Lower leg skin (tissue), 4 donors: ENCODE measurements around the gene RPS6KA6. TPM values are rescaled to one million over a fixed set of nuclear protein-coding genes. Genes with fewer than 3 reads are reported as not detected.

Experiments
- DNase-seq, 2 donors: peaks; one replicate each; pipeline ENCODE4 v3.0.0-alpha.2; 2019; ENCODE audit warnings: low spot score in 2 of 2
- H3K4me3 ChIP-seq: fragments of 200-600 bp; sonication (generic); 2 replicates; pipeline ENCODE4 v1.5.1; 2017; ENCODE audit warnings: mild to moderate bottlenecking, low read depth; ENCODE audit not compliant: poor library complexity, severe bottlenecking
- POLR2A ChIP-seq, 2 donors: fragments of 450-650 bp; IDR thresholded peaks; one replicate each; pipeline ENCODE4 v1.6.1; 2016 to 2017; ENCODE audit warnings: antibody characterized with exemption in 2 of 2, mild to moderate bottlenecking in 1 of 2, moderate library complexity in 1 of 2
- WGBS, 2 donors: methylation state at CpG; one replicate each; pipeline ENCODE4 v1.1.5; 2018; 5-methylcytosine and 5-hydroxymethylcytosine counted together
- intact Hi-C: fragments of 100-400 bp; cut with DNase I; formaldehyde crosslinking; loops from one replicate; pipeline ENCODE4 v1.15.0; 2023; ENCODE audit warnings: low total_unique reads
- total RNA-seq, 4 donors: library from RNA; depleted of rRNA; stranded (reverse); fragments of >200 nt; gene quantifications; one replicate each; pipeline ENCODE4 v1.1.0, GENCODE V29; 2016
- TF ChIP-seq, protein P1 (sequence below), 3 donors: fragments of 450-650 bp; IDR thresholded peaks; one replicate each; pipeline ENCODE4 v1.5.1; 2016; ENCODE audit warnings: antibody characterized with exemption in 3 of 3, mild to moderate bottlenecking in 3 of 3, moderate library complexity in 2 of 3

Gene RPS6KA6
- total RNA-seq, 4 donors from 2014 or later, result 1.9 to 4.1 (median 3.4) TPM

DNA sequence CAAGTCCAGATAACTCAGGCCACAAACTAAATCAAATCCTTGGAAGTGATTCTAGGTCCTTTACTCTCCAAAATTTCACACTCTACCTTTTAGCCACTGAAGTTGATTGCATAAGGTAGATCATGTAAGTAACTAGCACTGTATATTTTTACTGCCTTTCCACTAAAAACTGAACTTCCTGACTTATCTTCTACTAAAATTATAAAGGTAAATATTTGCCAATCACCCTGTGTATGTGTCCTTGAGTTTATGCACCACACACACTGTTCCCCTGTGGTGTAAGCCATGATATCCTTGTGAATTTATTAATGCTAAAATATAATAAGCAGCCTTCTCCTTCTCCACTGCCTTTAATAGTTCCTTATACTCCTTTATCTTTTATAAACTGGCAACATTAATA is 25.6 kb downstream of the RPS6KA6 start:
- no peak overlapping the region for H3K4me3 ChIP-seq
- no peak for DNase-seq
- intact Hi-C loops, result no loop called here
- no peak for TF ChIP-seq POLR2A (IDR thresholded peaks at IDR 0.05)
- TF ChIP-seq, protein P1, sequence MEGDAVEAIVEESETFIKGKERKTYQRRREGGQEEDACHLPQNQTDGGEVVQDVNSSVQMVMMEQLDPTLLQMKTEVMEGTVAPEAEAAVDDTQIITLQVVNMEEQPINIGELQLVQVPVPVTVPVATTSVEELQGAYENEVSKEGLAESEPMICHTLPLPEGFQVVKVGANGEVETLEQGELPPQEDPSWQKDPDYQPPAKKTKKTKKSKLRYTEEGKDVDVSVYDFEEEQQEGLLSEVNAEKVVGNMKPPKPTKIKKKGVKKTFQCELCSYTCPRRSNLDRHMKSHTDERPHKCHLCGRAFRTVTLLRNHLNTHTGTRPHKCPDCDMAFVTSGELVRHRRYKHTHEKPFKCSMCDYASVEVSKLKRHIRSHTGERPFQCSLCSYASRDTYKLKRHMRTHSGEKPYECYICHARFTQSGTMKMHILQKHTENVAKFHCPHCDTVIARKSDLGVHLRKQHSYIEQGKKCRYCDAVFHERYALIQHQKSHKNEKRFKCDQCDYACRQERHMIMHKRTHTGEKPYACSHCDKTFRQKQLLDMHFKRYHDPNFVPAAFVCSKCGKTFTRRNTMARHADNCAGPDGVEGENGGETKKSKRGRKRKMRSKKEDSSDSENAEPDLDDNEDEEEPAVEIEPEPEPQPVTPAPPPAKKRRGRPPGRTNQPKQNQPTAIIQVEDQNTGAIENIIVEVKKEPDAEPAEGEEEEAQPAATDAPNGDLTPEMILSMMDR (IDR thresholded peaks at IDR 0.05), result no peak

DNA sequence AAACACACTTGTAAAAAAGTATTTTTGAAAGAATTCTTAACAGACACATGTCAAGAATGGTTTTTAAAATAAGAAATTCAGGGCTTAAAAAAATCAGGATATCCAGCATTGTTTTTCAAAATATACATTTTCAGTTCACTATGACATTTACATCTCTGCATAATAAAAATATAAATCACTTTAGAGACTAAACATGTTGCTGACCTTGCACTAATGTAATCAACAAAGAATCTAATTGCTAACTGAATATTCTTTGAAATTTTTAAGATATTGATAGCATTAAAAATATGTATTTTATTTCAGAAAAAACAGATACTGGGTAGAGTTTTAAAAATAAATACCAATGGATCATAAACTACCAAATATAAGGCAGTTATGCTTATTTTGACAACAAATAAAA is 26.4 kb downstream of the RPS6KA6 start:
- no peak for TF ChIP-seq POLR2A (IDR thresholded peaks at IDR 0.05)
- TF ChIP-seq, protein P1 (IDR thresholded peaks at IDR 0.05), result no peak
- no peak overlapping the region for H3K4me3 ChIP-seq
- DNase-seq, result no peak
- intact Hi-C loops, result no loop called here

DNA sequence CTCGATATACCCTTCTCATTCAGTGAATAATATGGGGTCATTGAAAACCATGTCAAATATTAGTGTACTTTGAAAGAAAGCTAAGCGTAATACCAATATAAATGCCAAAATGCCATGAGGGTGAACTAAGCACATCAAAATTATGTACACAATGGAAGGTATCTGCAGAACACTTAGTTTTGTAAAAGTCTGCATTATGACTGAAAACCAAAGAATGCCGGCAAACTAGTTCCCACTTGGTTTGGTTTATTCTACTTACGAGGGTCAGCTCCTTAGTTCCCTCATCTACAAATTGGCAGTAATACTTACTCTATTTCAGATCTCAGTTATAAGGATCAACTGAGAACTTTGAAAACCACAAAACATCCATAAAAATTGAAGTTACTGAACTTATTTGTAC is 27.3 kb downstream of the RPS6KA6 start:
- intact Hi-C loops, result no loop called here
- DNase-seq, result no peak
- 85 to 93% methylated on average over 4 of the region's 4 CpGs for WGBS, 2 donors
- H3K4me3 ChIP-seq, result no peak overlapping the region
- TF ChIP-seq POLR2A (IDR thresholded peaks at IDR 0.05), result no peak
- TF ChIP-seq, protein P1 (IDR thresholded peaks at IDR 0.05), result no peak

DNA sequence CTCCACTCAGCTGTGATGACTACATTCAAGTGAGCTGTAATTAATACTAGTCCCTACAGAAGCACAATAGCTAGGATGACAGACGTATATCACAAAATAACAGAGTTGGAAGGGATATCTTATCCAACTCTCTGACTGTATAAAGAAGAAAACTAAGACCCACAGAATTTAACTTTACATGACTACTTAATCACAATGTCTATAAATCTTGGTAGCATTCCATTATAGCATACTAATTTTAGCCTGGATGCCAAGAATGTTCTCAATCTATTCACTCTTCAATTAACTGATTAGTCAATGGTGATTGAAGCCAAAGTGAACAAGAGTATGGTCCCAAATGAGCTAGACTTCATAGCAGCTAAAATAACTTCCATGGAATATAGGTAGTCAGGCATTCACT is 31.2 kb downstream of the RPS6KA6 start:
- H3K4me3 ChIP-seq, result no peak overlapping the region
- 52 to 77% methylated on average over 1 of the region's 1 CpG for WGBS, 2 donors
- no peak for TF ChIP-seq POLR2A (IDR thresholded peaks at IDR 0.05)
- TF ChIP-seq, protein P1 (IDR thresholded peaks at IDR 0.05), result no peak
- intact Hi-C loops, result no loop called here
- no peak for DNase-seq

DNA sequence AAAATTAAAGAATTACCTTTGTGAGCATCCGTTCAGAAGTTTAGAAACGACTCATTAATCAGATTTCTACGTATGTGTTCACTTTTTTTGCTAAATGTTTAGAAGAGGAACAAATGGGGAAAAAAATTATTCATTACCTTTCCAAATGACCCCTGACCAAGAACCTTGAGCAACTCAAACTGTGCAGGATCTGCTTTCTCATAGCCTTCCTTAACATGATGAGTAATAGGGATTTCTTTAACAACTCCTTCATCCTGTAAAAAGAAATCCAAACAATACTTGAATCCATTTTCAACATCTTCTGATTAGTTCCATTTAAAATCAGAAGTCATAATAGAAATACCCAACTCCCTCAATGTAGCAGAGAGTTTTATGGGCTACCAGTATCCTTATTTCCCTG is 32.1 kb downstream of the RPS6KA6 start:
- whole genome bisulfite sequencing, 2 donors, result 55 to 92% methylated on average over 3 of the region's 3 CpGs
- intact Hi-C loops, result no loop called here
- no peak overlapping the region for H3K4me3 ChIP-seq
- no peak for TF ChIP-seq POLR2A (IDR thresholded peaks at IDR 0.05)
- TF ChIP-seq, protein P1 (IDR thresholded peaks at IDR 0.05), result no peak
- DNase-seq, result no peak

DNA sequence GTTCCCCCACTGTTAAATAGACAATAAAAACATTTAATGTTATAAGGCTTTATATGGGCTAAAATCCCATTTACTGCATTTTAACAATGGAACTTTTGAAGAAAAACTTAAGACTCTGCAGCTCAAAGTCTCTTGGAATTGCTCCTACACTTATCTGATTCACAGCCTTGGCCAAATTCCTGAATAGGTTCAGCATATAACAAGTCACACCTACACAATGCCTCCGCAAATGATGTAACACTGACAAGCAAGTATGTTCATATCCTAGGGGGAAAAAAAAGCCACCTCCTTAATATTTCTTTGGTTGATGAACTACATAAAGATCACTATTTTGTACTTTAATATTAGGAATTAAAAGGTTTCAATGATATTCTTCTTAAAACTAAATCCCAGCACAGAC is 34.5 kb downstream of the RPS6KA6 start:
- intact Hi-C loops, result no loop called here
- H3K4me3 ChIP-seq, result no peak overlapping the region
- no peak for TF ChIP-seq POLR2A (IDR thresholded peaks at IDR 0.05)
- TF ChIP-seq, protein P1 (IDR thresholded peaks at IDR 0.05), result no peak
- no peak for DNase-seq
- 39 to 45% methylated on average over 1 of the region's 1 CpG for WGBS, 2 donors
